SKM-1 (cell line): Measurements from ENCODE around the gene STX1A.

Experiments used
- DNase-seq: peaks from one replicate; lab custom pipeline; 2025; ENCODE audit not compliant: unreplicated experiment; lab: John Stamatoyannopoulos, UW

Gene STX1A

DNA sequence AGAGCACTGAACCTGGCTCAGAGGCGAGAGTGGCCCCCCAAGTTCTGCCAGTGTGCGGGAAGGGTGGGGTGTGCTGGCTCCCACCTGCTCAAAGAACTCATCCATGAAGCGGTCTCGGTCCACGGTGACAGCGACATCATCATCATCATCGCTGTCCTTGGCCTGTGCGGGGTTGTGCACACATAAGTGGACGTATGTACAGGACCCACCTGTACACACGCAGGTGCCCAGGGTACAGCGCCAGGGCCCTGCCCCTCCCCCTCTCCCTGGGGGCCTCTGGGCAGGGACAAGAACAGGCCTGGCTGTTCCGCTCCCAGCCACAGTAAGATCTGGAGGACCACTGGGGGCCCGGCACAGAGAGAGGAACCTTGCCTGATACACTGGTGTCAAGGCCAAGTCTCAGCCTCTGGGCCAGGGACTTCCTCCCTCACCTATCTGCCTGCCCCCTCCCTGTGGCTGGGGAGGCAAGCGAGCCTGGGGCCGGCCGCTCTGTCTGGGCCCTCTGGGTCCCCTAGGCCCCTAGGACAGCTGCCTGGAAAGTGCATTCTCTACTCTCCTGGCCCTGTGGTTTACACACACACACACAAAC is 10.4 kb downstream of the STX1A start:
- DNase-seq = no peak

DNA sequence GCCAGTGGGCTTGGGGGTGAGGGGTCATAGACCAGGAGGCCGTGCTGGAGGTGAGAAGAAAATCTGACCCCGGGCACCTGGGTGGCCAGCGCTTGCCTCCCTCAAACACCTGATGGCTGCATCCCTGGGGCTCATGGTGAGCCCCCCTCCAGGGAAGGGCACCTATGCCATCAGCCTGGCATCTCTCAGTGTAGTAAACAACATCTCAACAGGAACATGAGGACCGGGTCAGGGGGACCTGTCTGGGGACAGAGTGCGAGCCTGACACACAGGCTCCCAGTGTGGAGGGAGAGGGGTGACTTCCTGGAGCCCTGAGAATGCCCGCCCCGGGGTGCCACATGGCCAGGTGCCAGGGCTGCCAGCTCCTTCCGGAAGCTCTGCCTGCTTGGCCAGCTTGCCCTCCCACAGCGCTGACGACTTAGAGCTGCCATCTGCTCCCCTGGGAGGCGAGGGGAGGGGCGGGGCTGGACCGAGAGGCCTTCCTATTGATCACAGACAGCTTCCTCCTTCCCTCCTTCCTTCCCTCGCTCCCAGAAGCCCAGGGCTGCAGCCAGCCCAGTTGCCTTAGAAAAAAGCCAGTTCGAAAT is 12.3 kb downstream of the STX1A start:
- DNase-seq = no peak

DNA sequence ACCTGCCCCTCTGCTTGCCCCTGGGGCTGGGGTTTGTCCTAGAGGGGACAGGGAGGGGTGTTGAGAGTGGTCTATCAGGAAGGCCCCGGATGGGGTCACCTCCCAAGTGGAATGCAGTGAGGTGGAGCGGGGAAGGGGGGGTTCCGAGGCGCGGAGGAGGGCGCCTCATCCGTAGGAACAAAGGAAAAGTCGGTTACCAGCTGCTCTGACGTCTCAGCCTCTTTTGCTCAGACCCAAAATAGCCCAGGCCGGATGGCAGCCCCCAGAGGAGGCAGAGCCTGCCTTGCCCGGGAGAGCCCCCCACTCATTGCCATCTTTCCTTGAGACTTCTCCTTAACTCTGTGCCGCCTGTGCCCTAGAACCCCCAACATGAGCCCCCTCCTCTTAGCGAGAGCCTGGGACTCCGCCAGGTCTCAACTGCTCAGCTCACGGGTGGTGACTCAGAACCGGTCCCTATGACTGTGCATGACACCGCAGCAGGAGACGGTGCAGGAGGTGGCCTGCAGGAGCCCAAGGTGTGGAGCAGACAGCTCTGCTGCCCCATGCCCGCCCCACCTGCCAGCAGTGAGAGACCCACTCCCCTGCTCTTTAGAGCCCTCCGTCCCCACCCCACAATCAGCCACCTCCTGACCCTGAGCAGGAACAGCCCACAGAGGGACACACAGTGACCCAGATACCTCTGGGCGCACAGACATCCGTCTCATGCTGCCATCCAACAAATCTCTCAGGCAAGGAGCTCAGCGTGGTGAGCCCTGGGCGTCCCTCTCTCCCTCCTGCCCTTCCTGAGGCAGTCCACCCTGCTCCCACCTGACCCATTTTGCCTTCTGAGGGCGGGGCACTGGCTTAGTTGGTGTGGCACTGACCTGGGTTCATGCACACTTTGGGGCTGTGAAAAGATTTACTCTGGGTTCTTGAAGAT is 13.1 kb downstream of the STX1A start:
- no peak for DNase-seq

DNA sequence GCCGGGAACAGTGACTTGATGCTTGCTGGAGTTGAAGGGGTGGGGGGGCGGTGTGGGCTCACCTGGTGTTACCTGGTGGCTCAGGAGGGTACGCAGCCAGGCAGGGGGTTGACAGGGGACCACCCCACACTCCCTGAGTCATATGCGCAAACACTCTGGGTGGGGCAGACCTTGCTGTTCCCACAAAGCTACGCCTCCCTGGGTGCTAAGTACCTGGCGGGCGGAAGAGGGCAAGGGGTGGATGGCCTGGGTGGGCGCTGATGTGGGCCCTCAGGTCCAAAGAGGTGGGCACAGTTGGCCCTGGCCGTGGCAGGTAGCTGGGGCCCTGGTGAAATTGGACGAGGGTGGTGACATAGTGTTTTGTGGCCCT is 13.9 kb downstream of the STX1A start:
- DNase-seq = no peak

DNA sequence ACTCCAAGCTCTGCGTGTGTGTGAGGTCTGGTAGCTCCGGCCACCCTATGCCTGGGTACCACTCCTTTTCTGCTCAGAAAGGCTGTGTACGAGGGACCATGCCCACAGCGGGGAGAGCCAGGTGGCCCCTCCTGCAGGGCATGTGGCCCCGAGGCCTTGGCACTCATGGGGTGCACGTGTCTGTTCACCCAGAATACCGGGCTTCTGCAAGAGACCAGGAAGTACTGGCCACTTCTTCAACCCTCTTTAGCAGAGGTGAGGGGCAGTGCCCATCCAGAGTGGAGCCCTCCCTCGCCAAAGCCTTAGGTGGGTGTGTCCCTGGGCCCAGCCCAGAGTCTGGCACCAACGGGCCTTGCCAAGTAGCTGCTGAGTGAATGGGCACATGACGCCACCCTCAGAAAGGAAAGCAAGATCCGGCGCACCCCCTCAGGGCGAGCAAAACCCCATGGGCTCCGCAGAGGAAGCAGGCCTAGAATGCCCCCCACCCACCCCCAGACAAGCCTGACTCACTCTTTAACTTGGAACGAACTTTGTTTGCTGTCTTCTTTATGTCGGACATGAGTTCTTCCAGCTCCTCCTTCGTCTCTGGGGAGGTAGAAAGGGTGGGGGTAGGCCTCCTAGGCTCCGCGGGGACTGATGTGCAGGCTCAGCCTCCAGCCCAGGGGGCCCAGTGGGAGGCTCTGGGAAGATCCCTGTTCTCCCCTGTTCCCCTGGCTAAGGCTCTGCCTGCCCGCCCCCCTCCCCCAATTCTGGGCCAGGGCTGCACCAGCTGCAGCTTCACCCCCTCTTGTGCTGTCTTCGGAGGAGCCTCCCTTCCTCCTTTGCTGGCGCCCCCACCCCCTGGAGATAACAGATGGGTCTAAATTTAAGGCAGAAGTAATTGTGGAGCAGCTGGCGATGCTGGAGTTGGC is 14.6 kb downstream of the STX1A start:
- DNase-seq = no peak

DNA sequence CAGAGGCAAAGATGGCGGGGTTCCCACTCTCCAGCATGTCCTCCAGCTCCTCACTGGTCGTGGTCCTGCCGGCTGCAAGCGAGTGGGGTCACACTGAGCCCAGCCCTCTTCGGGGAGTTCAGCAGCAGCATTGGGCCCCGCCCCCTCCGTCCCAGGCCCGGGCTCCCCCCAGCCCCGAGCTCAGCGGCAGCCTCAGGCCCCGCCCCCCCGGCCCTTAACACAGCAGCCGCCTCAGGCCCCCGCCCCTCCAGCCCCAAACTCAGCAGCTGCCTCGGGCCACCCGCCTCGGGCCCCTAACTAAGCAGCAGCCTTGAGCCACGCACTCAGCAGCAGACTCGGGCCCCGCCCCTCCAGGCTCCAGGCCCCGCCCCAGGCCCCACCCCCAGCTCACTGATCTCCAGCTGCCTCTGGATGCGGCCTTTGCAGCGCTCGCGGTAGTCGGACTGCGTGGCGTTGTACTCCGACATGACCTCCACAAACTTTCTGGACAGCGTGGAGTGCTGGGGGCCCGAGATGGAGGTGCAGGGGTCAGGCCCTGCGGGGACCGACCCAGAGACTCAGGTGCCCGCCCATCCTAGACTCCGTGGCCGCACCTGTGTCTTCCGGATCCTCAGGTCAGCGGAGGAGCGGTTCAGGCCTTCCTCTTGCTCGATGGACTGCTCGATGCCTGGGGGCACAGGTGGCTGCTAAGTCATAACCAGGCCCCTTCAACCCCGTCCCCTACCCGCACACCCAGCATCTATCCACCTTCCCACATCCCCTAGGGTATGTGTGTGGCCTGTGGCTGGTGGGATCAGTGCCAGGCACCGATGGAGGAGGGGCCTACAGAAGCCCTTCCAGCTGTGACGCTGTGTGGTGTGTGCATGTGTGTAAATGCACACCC is 15.5 kb downstream of the STX1A start:
- DNase-seq = no peak

DNA sequence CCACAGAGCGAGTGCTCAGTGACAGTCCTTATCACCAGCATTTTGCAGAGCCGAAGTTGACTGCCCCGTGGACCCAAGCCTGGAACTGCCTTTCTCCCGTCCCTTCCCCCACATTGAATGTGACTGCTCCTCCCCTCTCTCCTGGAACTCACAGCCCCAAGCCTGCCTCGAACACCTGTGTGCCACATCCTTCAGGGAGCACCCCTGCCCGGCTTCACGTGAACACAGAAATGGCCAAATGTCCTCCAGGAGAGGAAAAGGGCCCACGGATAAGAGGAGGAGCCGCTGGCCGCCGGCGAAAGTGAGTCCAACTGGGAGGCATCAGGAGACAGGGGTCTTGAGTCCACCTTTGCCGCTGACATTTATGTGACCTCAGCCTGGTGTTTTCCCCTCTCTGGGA is 16.2 kb downstream of the STX1A start:
- no peak for DNase-seq

DNA sequence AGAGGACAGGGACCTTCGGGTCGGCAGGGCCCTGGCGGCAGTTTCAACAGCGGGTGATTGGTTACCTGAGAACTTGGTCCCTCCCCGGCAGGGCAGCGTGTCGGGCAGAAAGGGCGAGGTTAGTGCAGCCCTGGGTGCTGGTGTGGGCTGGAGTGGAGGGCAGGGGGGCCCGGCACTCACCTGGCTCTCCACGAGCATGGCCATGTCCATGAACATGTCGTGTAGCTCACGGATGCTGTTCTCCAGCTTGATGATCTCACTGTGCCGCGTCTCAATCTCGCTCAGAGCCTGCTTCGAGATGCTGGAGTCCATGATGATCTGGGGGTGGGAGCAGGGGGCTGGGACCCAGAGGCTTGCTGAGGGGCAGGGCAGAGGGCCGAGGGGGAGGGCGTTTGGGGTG is 16.8 kb downstream of the STX1A start:
- no peak for DNase-seq

DNA sequence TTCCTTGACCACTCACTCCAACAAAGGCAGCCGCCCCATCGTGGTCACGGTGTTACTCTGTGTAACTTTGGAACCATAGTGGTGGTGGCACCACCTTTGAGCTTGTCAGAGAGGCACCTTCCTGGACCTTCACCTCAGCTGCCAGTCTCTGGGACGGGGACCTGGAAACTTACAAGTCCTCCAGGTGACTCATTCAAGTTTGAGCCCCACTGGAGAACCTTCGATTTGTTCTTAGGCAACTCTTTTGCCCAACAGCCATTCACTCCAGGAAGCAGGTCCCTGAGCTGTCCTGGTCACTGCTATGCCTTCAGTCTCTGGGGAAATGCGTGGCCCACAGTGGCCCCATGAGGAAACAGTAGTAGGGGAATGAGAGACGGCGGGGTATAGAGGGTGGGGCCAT is 17.2 kb downstream of the STX1A start:
- DNase-seq = no peak

DNA sequence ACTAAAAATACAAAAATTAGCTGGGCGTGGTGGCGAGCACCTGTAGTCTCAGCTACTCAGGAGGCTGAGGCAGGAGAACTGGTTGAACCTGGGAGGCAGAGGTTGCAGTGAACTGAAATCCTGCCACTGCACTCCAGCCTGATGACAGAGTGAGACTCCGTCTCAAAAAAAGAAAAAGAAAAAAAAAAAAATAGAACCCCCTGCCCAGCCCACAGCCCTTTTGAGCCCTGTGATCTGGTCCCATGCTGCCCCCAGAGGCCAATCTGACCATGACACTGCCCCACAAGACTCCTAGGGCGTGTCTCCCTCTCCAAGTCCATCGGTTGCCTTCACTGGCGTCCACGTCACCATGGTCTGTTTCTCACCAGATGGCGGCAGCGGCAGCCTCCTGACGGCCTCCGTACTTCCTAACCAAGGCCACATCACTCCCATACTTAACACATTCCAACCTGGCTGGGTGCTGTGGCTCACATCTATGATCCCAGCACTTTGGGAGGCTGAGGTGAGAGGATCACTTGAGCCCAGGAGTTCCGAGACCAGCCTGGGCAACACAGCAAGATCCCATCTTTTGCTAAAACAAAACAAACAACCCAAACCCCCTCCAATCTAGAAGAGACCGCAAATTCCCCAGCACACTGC is 18.0 kb downstream of the STX1A start:
- no peak for DNase-seq

DNA sequence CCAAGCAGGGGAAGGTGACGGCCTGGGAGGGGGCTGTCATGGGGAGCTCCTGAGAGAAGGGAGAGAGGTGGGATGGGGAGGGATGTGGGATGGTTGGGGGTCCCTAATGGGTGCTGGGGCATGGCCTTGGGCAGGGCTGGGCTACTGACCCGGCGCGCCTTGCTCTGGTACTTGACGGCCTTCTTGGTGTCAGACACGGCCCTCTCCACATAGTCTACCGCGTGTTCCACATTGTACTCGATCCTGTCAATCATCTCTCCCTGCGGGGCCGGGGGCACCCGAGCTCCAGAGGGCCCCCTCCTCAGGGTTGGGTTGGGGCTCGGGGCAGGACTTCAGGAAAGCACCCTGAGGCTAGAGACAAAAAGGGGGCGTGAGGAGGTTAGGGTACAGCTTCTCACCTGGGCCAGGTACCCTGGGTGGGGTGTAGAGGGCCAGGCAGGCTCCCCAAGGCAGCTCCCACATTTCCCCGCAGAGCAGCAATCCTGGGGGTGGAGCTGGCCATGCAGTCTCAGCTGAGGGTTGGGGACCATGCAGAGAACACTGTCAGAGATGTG is 18.8 kb downstream of the STX1A start:
- DNase-seq = no peak

DNA sequence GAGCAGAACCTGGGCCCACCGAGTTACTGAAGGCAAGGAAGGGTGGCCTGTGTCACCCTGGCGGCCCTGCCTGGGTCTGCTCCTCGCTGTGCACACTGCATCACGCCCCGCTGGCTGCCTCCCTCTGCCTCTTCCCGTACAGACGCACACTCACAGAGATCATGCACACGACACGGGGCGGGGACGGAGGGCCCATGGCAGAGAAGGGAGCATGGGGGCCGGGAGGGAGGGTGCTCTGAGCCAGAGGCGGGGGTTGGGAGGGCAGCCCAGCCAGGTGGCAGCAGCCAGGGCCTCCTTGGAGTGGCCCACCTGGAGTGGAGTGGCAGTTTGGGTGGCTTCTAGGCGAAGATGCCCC is 19.4 kb downstream of the STX1A start:
- no peak for DNase-seq

DNA sequence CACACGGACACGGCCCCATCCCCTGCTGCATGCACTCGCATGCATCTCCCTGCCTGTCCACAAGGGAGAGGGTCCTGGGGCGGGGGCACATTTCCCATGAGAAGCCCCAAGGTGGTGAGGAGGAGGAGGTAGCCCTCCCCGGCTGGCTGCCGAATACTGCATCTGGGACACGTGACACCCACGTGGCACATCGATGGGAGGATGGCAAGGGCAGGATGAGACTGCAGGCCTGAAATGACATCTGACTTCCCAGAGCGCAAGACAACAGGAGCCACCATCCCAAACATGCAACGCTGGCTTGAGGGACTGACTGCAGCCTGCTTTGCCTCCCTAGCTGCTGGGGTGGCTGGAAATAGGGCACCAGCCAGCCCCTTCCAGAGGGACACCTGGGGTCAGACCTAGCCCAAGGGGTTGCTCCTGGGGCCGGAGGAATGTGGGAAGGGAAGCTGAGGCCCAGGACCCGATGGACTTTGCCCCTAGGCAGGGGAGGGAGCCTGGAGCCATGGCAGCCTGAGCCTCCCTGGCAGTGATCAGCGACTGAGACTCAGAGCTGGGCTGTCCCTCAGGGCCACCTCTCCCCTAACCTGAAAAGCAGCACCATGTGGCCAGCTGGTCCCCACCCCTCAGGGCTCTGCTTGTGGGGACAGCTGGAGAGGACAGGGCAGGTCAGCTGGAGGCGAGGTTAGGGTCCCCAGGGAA is 19.9 kb downstream of the STX1A start:
- no peak for DNase-seq

DNA sequence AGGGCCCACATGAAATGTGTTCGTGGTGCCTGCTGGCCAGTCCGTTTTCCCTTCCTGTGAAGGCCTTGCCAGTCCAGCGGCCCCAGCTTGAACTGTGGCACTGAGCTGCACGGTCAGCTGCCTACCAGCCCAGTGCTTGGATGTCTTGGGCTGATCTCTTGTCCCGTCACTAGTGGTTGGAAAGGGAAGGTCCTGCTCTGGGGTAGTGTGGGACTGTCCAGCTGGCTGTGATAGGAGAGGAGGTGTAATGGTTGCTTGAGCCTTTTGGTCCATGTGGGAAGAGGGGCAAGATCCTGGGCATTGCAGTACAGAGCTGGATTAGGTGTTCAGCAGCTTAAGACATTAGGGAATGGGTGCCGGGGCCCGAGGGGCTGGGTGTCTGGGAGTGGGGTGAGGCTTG is 21.1 kb downstream of the STX1A start:
- DNase-seq = no peak

DNA sequence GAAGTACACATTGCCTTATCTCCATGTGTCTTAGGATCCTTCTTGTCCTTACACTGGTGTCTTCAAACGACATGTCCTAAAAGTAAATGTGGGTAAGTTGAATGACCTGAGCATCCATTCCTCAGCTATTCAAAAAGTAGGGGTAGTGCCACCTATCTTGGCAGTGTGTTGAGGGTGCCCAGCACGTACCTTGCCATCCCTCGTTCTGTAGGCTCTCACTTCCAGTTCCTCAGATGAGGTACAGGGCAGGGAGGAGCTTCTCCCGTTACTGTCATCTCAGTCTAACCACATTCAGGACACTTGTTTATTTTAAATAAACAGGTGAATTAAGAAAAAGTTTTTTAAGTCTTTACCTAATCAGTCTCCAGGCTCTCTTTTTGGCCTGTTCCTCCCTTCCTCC is 23.1 kb downstream of the STX1A start:
- DNase-seq = no peak

DNA sequence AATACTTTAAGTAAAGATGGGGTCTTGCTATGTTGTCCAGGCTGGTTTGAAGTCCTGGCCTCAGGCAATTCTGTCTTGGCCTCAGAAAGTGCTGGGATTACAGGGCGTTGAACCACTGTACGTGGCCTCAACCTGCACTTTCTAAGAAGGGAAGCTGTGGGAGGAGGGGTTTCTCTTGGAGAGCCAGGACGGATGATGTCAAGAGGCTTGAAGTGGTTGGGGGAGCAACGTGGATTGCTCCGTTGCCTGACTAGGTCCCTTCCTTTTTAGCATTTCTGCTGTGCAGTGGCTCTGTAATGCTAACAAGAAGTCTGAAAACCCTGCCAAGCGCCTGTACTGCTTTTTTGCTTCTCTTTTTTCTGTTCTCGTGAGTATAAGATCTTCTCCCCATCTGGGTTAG is 28.8 kb downstream of the STX1A start:
- DNase-seq = no peak

DNA sequence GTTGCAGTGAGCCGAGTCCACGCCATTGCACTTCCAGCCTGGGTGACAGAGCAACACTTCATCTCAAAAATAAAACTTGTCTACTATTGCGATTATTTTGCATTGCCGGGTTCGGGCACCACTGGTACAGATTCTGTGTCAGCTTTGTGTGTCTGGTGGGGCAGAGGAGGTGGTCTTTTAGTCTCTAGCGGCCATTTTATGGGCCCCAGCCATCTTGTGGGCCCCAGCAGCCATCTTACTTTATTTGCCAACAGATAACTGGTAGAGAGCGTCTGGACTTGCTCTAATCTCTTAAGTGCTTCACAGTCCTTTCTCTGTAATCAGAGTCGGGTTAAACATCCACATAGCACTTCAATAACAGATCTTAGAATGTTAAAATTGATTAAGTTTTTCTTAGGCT is 31.2 kb downstream of the STX1A start:
- no peak for DNase-seq

DNA sequence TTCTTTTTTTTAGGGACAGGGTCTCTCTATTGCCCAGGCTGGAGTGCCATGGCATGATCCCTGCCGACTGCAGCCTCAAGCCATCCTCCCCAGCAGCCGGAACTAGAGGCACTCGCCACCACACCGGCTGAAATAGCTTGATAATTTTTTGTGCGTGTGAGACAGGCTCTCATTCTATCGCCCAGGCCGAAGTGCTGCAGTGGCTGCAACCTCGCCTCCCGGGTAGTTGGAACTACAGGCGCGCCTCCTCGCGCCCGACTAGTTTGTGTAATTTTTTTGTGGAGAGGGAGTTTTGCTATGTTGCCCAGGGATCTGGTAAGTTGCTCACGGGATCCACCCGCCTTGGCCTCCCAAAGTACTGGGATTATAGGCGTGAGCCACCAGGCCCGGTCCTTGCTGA is 34.2 kb downstream of the STX1A start:
- no peak for DNase-seq
